ENCODE data around the gene OSCP1. TPM values are rescaled to one million over a fixed set of nuclear protein-coding genes. Genes with fewer than 3 reads are reported as not detected.

Gene OSCP1
- polyA plus RNA-seq, 3 donors from 2014 or later, result 2.7 TPM; not detected in 2

GRCh38 chr1:36369061-36369861 is 81.0 kb downstream of the OSCP1 start:
- Mint-ChIP-seq H3K4me1 (peaks cover 66 to 75% of the 10 kb centered on the region in 2 donors), H3K27ac (peak overlapping the region; percentile 31 to 87 (median 60)), H3K27me3 (ENCODE audit: low read depth in 3 of 3) (peaks cover 0 to 3% (median 2%) of the 10 kb centered on the region in 3 donors), H3K4me3 (no peak overlapping the region), H3K9me3 (no peaks in the 10 kb centered on the region), H3K36me3 (no peaks in the 10 kb centered on the region)
- DNase-seq, result peak; percentile 73 to 78 (median 74)

Other genes starting within 250 kb of the OSCP1 start
- 100 to 1,000 TPM in 1 of 3 donors, 10 to 100 TPM in 2; 61.6 to 103 (median 70.7) TPM for gene THRAP3, start 226.0 kb downstream of the OSCP1 start, polyA plus RNA-seq
- gene SH3D21, start 144.1 kb downstream of the OSCP1 start, polyA plus RNA-seq, result under 1 TPM in 2 of 3 donors, not detected in 1; 0.26 to 0.96 TPM
- 10 to 100 TPM in 2 of 3 donors, 1 to 10 TPM in 1; 8.8 to 29.2 (median 11.1) TPM for gene EVA1B, start 126.8 kb downstream of the OSCP1 start, polyA plus RNA-seq
- 100 to 1,000 TPM in 1 of 3 donors, 10 to 100 TPM in 2; 43.3 to 101 (median 61.5) TPM for gene STK40, start 64.5 kb downstream of the OSCP1 start, polyA plus RNA-seq
- gene LSM10, start 52.5 kb downstream of the OSCP1 start, polyA plus RNA-seq, result 100 to 1,000 TPM; 156 to 181 (median 164) TPM
- 100 to 1,000 TPM in 1 of 3 donors, 10 to 100 TPM in 2; 59.8 to 106 (median 63.8) TPM for gene MRPS15, start 13.9 kb upstream of the OSCP1 start, polyA plus RNA-seq
- 1 to 10 TPM in 2 of 3 donors, under 1 TPM in 1; 0.91 to 3.1 (median 2.0) TPM for gene CSF3R, start 32.5 kb upstream of the OSCP1 start, polyA plus RNA-seq